DMS114 treated with DMSO at 0.1 percent for 48 hours (cell line): ENCODE results near the gene PIGR.

ENCODE experiments used
- DNase-seq: peaks from one replicate; lab custom pipeline; 2025; ENCODE audit not compliant: unreplicated experiment; lab: John Stamatoyannopoulos, UW

PIGR gene

DNA sequence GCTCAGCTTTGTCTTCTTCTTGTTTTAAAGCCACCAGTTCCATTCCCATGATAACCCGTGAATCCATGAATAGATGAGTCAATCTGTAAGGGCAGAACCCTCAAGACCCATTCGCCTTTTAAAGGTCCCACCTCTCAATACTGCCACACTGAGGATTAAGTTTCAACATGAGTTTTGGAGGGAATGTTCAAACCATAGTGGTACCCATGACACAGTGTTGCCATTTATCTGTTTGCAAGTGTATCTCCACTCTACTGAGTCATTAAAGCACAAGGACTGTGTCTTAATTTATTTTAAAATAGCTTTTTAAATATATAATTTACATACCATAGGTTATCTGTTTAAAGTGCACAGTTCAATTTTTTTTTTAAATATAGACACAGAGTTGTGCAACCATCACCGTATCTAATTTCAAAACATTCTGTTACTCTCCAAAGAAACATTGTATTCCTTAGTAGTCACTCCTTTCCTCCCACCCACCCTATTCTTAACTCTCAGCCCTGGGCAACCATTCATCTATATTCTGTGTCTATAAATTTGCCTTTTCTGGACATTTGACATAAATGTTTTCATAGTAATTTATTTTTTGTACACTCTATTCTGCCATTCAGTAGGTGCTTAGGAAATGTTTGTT is 53.8 kb downstream of the PIGR start:
- no peak for DNase-seq

DNA sequence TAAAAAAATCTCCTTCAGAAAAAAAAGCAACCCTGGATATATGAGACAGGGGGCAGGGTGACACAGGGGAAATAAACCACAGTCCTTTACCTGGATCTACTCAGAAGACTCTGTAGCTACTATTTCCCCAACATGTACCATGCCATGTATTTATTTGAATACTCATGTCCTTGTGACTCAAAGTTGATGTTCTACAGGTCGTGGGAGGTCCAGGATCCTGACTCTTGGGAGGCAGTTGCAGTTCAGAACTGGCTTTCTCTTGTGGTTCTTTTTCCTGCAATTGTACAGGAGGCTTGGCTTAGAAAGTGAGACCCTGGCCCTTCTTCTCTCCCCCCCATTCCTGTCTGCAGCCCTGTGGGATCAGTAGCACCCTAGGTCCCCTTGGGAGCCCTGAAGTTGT is 54.9 kb downstream of the PIGR start:
- no peak for DNase-seq

DNA sequence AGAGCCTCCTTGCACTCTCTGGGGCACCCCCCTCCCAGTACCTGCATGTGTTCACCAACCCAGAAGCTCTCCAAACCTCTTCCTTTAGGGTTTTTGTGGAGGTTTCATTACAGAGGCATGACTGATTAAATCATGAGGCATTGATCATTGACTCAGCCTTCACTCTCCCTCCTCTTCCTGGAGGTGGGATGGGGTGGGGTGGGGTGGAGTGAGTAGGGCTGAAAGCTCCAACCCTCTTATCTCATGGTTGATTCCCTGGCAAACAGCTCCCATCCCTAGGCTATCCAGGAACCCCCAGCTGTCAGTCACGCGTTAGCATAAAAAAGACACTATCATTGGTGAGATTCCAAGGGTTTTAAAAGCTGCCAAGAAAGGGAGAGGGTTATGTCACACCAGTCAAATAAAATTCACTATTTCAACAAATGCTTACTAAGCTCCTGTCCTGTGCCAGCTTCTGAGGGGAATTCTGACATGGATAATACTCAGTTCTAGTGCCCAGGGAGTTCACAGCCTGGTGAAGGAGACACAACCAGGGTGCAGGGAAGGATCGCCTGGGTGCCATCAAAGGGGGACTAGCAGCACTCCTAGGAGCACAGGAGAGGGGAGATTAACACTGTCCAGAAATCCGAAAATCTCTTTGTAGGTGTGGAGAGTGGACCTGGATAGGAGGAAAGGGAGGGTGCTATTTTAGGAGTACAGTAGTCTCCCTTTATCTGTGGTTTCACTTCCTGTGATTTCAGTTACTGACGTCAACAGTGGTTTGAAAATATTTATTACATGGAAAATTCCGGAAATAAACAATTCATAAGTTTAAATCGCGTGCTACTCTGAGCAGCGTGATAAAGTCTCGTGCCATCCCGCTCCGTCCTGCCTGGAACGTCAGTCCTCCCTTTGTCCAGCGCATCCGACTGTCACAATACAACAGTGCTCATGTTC is 55.9 kb downstream of the PIGR start:
- DNase-seq = no peak

GRCh38 chr1:206887701-206888100 is 58.6 kb downstream of the PIGR start:
- no peak for DNase-seq

DNA sequence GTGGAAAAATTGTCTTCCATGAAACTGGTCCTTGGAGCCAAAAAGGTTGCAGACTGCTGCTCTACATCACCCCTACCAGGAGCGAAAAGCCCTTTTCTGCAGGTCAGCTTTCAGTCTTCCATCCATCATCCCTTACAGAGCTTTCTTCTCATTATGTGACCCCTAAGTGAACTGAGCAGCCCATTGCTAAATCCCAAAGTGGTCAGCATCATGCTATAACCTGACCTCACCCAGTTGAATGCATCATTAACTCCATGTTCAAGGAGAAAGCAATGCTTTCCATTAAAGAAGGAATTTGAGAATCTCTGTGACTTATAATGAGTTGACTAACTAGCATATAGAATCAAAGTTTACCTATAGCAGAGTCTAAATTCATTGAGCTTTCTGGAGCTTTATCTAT is 59.4 kb downstream of the PIGR start:
- no peak for DNase-seq

DNA sequence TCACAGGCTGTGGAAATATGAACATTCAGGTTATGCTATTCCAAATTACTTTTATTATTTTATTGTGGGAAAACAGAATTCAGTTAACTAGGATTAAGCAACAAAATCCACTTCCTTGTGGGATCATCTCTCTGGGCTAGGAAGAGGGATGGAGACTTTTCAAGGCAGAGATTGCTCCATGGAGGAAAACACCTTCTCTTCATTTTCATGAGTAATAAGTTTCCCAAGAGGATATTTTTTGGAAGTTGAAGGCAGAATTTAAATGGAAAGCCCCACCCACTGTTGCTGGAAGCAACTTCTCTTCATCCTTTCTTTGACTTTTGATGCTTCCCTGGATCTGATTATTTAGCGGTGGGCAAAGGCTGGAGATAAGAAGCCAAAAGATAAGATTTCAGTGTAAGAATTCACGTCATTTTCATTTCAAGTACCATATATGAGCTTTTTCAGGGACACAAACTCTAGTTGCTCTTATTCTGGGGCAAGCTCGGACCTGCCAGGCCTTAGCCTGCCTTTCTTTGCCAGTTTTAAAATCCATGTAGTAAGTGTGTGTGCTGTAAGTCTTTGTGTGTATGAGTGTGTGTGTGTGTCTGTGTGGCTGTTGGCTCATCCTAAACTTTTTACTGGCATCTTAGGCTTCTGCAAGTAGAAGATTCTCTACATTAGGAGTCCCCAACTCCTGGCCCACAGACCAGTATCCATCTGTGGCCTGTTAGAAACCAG is 60.8 kb downstream of the PIGR start:
- DNase-seq = no peak

DNA sequence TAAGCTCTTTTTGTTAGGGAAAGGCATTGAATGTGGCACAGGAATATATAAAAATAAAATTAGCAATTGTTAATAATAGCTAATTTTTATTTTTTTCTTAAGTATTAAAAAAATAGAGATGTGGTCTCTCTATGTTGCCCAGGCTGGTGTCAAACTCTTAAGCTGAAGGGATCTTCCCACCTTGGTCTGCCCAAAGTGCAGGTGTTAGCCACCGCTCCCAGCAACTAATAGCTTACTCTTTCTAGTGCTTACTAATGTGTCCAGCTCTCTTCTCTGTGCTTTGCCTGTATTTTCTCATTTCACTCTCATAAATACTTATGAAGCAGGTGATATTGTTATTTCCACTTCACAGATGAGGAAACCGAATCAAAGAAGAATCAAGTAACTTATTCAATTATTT is 62.4 kb downstream of the PIGR start:
- no peak for DNase-seq

- DNase-seq = no peak
Observed at GRCh38 chr1:206883160-206883559, 63.1 kb downstream of the PIGR start.

GRCh38 chr1:206882555-206882954 is 63.7 kb downstream of the PIGR start:
- DNase-seq = no peak

- no peak for DNase-seq
Observed at GRCh38 chr1:206880314-206880713, 66.0 kb downstream of the PIGR start.
